ENCODE measurements around the gene SFTPB. TPM values are rescaled to one million over a fixed set of nuclear protein-coding genes. Genes with fewer than 3 reads are reported as not detected.

SFTPB gene
- total RNA-seq, 4 donors from 2014 or later, result 24.8 to 323 (median 116) TPM

GRCh38 chr2:85703329-85703728 is 35.3 kb upstream of the SFTPB start:
- Histone ChIP-seq H3K4me1 (peaks cover 36 to 45% of the 10 kb centered on the region in 2 donors), H3K27me3 (no peaks in the 10 kb centered on the region), H3K27ac (no peak overlapping the region), H3K36me3 (no peaks in the 10 kb centered on the region), H3K4me3 (replicated peaks in 1 of 3) (no peak overlapping the region), H3K9me3 (no peaks in the 10 kb centered on the region)
- TF ChIP-seq POLR2A (IDR thresholded peaks at IDR 0.05) (no peak), CTCF (IDR thresholded peaks at IDR 0.05) (no peak)
- intact Hi-C loops (cut with DNase I), result no loop called here
- DNase-seq, result no peak

- Histone ChIP-seq H3K4me1 (peaks cover 31 to 40% of the 10 kb centered on the region in 2 donors), H3K27ac (no peak overlapping the region), H3K9me3 (no peaks in the 10 kb centered on the region), H3K4me3 (replicated peaks in 1 of 3) (no peak overlapping the region), H3K36me3 (no peaks in the 10 kb centered on the region), H3K27me3 (no peaks in the 10 kb centered on the region)
- TF ChIP-seq POLR2A (IDR thresholded peaks at IDR 0.05) (no peak), CTCF (IDR thresholded peaks at IDR 0.05) (no peak)
- no peak for DNase-seq
- WGBS, 2 donors, result 87 to 88% methylated on average over 4 of the region's 4 CpGs
- intact Hi-C loops (cut with DNase I), result no loop called here
These were observed 34.8 kb upstream of the SFTPB start for GRCh38 chr2:85702800-85703199.

GRCh38 chr2:85702172-85702571 is 34.2 kb upstream of the SFTPB start:
- Histone ChIP-seq H3K27me3 (no peaks in the 10 kb centered on the region), H3K4me3 (replicated peaks in 1 of 3) (no peak overlapping the region), H3K9me3 (no peaks in the 10 kb centered on the region), H3K4me1 (peaks cover 26 to 34% of the 10 kb centered on the region in 2 donors), H3K27ac (no peak overlapping the region), H3K36me3 (no peaks in the 10 kb centered on the region)
- no peak for TF ChIP-seq CTCF (IDR thresholded peaks at IDR 0.05)
- TF ChIP-seq POLR2A (IDR thresholded peaks at IDR 0.05), result no peak
- no peak for DNase-seq
- intact Hi-C loops (cut with DNase I), result no loop called here

GRCh38 chr2:85699325-85699724 is 31.3 kb upstream of the SFTPB start:
- Histone ChIP-seq H3K36me3 (no peaks in the 10 kb centered on the region), H3K9me3 (no peaks in the 10 kb centered on the region), H3K4me1 (peaks cover 0 to 6% of the 10 kb centered on the region in 2 donors), H3K4me3 (replicated peaks in 1 of 3) (no peak overlapping the region), H3K27me3 (no peaks in the 10 kb centered on the region), H3K27ac (no peak overlapping the region)
- intact Hi-C loops (cut with DNase I), result no loop called here
- TF ChIP-seq CTCF (IDR thresholded peaks at IDR 0.05) (no peak), POLR2A (IDR thresholded peaks at IDR 0.05) (no peak)
- no peak for DNase-seq
- WGBS, 2 donors, result 100% methylated on average over 1 of the region's 1 CpG

- TF ChIP-seq CTCF (IDR thresholded peaks at IDR 0.05) (no peak), POLR2A (IDR thresholded peaks at IDR 0.05) (no peak)
- WGBS, 2 donors, result 85 to 95% methylated on average over 8 of the region's 8 CpGs
- no peaks in the 10 kb centered on the region for H3K27me3 ChIP-seq
- H3K4me3 ChIP-seq (replicated peaks in 1 of 3), result no peak overlapping the region
- no peak for DNase-seq
- no peaks in the 10 kb centered on the region for H3K36me3 ChIP-seq
- H3K4me1 ChIP-seq, result peaks cover 0 to 4% of the 10 kb centered on the region in 2 donors
- no peak overlapping the region for H3K27ac ChIP-seq
- no peaks in the 10 kb centered on the region for H3K9me3 ChIP-seq
- intact Hi-C loops (cut with DNase I), result no loop called here
These were observed 30.9 kb upstream of the SFTPB start for GRCh38 chr2:85698880-85699254.
